Mammary epithelial cell (primary cell): Measurements from ENCODE around the gene PLXNA1.

Source experiments
- EZH2 ChIP-seq: IDR thresholded peaks from 2 replicates; pipeline ENCODE4 v1.6.1; 2012; ENCODE audit warnings: low read length, inconsistent platforms, borderline replicate concordance
- TF ChIP-seq, protein P1 (sequence below), 2 donors: IDR thresholded peaks in 1 of 2; conservative IDR thresholded peaks in 1 of 2; 2 replicates each; pipeline ENCODE4 v1.5.1; 2011 to 2012; ENCODE audit warnings: inconsistent platforms in 2 of 2, low read length in 2 of 2, mild to moderate bottlenecking in 2 of 2, control low read depth in 1 of 2, low read depth in 1 of 2; ENCODE audit not compliant: insufficient read depth in 1 of 2; ENCODE audit errors: extremely low read depth in 1 of 2

DNA sequence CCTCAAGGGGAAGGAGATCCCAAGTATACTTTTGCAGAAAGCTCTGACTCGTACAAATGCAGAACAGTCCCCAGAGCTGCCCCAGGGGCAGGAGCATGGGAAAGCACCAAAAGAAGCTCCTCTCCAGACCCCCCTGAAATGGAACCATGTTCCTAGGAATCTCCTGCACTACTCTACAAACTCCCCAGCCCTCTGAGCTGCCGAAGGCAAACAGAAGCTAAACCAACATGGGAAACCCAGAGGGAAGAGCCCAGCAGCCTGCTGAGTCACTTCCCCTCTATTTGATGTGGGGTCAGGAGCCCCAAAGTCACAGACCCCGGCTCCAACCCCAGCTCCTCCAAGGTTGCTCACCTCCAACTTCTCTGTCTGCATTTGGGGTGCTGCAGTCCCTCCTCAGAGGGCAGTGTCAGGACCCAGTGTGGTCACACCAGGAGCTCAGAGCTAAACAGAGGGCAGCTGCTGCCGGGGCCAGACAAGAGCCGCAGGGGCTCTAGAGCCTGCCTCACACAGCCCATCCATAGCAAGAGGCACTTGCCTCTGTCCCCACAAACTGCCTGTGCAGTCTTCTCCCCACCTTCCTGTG is 3.8 kb upstream of the PLXNA1 start:
- TF ChIP-seq, protein P1, sequence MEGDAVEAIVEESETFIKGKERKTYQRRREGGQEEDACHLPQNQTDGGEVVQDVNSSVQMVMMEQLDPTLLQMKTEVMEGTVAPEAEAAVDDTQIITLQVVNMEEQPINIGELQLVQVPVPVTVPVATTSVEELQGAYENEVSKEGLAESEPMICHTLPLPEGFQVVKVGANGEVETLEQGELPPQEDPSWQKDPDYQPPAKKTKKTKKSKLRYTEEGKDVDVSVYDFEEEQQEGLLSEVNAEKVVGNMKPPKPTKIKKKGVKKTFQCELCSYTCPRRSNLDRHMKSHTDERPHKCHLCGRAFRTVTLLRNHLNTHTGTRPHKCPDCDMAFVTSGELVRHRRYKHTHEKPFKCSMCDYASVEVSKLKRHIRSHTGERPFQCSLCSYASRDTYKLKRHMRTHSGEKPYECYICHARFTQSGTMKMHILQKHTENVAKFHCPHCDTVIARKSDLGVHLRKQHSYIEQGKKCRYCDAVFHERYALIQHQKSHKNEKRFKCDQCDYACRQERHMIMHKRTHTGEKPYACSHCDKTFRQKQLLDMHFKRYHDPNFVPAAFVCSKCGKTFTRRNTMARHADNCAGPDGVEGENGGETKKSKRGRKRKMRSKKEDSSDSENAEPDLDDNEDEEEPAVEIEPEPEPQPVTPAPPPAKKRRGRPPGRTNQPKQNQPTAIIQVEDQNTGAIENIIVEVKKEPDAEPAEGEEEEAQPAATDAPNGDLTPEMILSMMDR (conservative IDR thresholded peaks at IDR 0.05 in 1 of 2, IDR thresholded peaks at IDR 0.05 in 1 of 2; ENCODE audit: extremely low read depth in 1 of 2, insufficient read depth in 1 of 2, low read depth in 1 of 2, low read length in 2 of 2): no peak
- TF ChIP-seq EZH2: no peak
